Skeletal muscle satellite cell (primary cell): ENCODE data around the gene VSTM2B.

Experiments used
- H3K27me3 ChIP-seq: 2 replicates; pipeline ENCODE4 v1.7.0; 2013; ENCODE audit warnings: low read length; ENCODE audit not compliant: control insufficient read depth, insufficient read depth
- H3K36me3 ChIP-seq: 2 replicates; pipeline ENCODE4 v1.7.0; 2013; ENCODE audit warnings: mild to moderate bottlenecking, control low read depth, low read length; ENCODE audit not compliant: insufficient read depth
- H3K4me1 ChIP-seq: 2 replicates; pipeline ENCODE4 v1.7.0; 2013; ENCODE audit warnings: low read length; ENCODE audit not compliant: control insufficient read depth, insufficient read depth
- H3K4me2 ChIP-seq: 2 replicates; pipeline ENCODE4 v1.7.0; 2013; ENCODE audit warnings: mild to moderate bottlenecking, low read length
- H3K4me3 ChIP-seq: 2 replicates; pipeline ENCODE4 v1.7.0; 2013; ENCODE audit warnings: low read length
- H3K9ac ChIP-seq: 2 replicates; pipeline ENCODE4 v1.7.0; 2013; ENCODE audit warnings: mild to moderate bottlenecking, low read depth, low read length, moderate library complexity
- H3K9me3 ChIP-seq: replicated peaks from 2 replicates; pipeline ENCODE4 v1.7.0; 2013; ENCODE audit warnings: mild to moderate bottlenecking, control low read depth, low read length

The VSTM2B gene

DNA sequence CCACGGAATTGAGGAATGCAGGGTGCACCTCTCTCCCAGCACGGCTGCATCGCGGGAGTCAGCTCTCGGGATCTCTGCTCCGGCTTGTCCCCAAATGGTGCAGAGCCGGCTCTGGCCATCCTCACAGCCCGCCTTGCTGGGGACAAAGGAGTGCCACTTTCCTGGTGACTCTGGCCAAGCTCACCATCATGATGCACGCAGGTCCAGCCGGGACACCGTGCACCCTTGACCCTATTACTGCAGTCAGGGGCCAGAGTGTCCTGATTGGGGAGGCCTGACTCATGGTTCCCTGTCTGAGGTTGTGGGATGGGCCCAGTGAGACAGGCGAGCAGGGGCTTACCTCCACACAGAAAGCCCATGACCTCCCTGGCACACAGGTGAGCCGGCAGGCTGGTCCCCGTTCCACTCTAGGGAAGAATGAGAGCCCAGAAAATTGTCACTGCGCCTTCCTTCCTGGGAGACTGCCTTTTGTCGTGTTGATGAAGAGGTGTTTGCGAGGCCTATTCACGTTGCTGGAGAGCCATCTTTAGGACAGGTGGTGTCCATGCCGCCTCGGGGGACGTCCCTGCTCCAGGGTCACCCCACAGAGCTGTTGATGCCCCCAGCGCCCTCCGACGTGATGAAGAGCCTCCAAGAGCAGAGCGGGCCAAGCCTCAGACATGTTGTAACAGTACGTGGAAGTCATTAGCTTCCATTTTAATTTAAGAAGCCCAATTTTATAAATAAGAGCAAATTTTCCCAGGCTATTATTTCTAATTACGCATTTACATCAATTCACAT is 18.5 kb upstream of the VSTM2B start:
- H3K27me3 ChIP-seq, result no peaks in the 10 kb centered on the region
- no peak overlapping the region for H3K4me3 ChIP-seq
- H3K9me3 ChIP-seq, result no peaks in the 10 kb centered on the region
- H3K36me3 ChIP-seq, result no peaks in the 10 kb centered on the region
- no peak overlapping the region for H3K4me2 ChIP-seq
- H3K9ac ChIP-seq, result no peak overlapping the region
- no peaks in the 10 kb centered on the region for H3K4me1 ChIP-seq

DNA sequence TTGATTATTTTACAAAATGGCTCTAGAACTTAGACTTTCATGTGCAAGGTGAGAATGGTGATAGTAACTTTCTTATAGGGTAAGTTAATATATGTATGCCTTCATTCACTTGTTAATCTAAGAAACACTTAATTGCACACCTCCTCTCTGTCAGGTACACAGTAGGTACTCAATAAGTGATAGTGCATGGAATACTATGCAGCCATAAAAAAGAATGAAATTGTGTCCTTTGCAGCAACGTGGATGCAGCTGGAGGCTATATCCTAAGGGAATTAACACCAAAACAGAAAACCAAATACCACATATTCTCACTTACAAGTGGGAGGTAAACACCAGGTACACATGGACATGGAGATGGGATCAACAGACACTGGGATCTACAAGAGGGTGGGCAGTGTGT is 17.6 kb upstream of the VSTM2B start:
- Histone ChIP-seq H3K4me3 (no peak overlapping the region), H3K9ac (no peak overlapping the region), H3K9me3 (no peaks in the 10 kb centered on the region), H3K36me3 (no peaks in the 10 kb centered on the region), H3K27me3 (no peaks in the 10 kb centered on the region), H3K4me2 (no peak overlapping the region), H3K4me1 (no peaks in the 10 kb centered on the region)

DNA sequence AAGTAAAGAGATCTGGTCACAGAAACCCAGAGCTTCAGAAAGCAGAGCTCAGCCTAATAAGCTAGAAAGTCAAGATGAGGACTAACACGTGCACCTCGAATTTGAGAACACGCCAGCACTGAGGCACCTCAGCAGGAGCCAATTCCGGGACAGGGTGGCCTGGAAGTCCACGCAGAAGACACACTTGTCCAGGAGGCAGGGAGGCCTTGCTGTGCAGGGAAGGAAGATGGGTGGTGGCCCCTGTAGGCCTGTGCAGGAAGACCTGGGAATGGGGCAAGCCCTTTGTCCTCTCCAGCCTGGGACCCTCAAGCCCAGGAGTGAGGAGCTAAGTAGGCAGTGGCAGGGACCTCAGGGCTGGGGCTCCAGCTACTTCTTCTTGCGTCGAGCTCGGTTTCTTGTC is 16.3 kb upstream of the VSTM2B start:
- H3K9ac ChIP-seq, result no peak overlapping the region
- H3K36me3 ChIP-seq, result no peaks in the 10 kb centered on the region
- H3K4me3 ChIP-seq, result no peak overlapping the region
- H3K27me3 ChIP-seq, result no peaks in the 10 kb centered on the region
- H3K4me1 ChIP-seq, result no peaks in the 10 kb centered on the region
- no peaks in the 10 kb centered on the region for H3K9me3 ChIP-seq
- H3K4me2 ChIP-seq, result no peak overlapping the region

DNA sequence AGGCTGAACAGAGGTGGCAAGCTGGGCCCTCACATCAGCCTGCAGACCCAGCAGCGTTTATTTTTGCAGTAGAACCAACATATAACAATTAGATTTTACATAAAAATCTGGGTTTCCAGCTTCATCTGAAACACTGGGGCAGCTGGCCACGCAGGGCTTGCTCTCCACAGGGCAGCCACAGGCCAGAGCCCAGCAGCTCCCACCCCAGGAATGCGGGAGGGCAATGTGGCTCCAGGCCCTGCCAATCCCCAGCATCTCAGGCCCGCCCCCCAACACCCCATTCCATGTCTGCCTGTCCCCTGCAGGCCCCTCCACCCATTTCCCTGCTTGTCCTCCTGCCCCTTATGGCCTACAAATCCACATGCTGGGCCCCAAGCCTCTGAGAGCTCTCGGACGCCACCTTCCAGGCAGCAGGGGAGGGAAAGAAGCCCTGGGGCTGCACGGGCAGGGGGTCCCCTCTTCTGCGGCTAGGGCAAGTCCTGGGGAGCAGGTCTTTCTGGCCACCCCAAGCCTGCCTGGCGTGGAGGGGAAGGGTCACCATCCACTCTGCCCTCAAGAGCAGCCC is 15.0 kb upstream of the VSTM2B start:
- Histone ChIP-seq H3K4me1 (no peaks in the 10 kb centered on the region), H3K9me3 (no peaks in the 10 kb centered on the region), H3K36me3 (no peaks in the 10 kb centered on the region), H3K4me3 (no peak overlapping the region), H3K27me3 (no peaks in the 10 kb centered on the region), H3K9ac (no peak overlapping the region), H3K4me2 (no peak overlapping the region)

DNA sequence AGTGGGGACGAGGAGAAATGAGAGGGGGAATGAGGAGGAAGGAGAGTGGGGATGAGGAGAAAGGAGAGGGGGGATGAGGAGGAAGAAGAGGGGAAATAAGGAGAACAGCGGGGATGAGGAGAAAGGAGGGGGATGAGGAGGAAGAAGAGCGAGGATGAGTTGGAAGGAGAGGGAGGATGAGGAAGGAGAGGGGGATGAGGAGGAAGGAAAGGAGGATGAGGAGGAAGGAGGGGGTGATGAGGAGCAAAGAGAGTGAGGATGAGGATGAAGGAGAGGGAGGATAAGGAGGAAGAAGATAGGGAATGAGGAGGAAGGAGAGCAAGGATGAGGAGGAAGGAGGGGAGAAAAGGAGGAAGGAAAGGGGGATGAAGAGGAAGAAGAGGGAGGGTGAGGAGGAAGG is 14.0 kb upstream of the VSTM2B start:
- Histone ChIP-seq H3K4me1 (no peaks in the 10 kb centered on the region), H3K4me3 (no peak overlapping the region), H3K27me3 (no peaks in the 10 kb centered on the region), H3K4me2 (no peak overlapping the region), H3K36me3 (no peaks in the 10 kb centered on the region), H3K9me3 (no peaks in the 10 kb centered on the region), H3K9ac (no peak overlapping the region)

DNA sequence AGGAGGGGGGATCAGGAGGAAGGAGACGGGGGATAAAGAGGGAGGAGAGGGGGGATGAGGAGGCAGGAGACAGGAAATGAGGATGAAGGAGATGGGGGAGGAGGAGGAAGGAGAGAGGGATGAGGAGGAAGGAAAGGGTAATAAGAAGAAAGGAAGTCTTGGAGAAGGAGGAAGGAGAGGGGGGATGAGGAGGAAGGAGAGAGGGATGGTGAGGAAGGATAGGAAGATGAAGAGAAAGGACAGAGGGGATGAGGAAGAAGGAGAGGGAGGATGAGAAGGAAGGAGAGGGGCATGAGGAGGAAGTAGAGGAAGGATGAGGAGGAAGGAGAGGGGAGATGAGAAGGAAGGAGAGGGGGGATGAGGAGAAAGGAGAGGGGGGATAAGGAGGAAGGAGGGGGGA is 13.0 kb upstream of the VSTM2B start:
- H3K4me1 ChIP-seq, result no peaks in the 10 kb centered on the region
- no peak overlapping the region for H3K4me2 ChIP-seq
- H3K4me3 ChIP-seq, result no peak overlapping the region
- H3K9me3 ChIP-seq, result no peaks in the 10 kb centered on the region
- H3K9ac ChIP-seq, result no peak overlapping the region
- peaks cover 2% of the 10 kb centered on the region for H3K27me3 ChIP-seq
- H3K36me3 ChIP-seq, result no peaks in the 10 kb centered on the region

DNA sequence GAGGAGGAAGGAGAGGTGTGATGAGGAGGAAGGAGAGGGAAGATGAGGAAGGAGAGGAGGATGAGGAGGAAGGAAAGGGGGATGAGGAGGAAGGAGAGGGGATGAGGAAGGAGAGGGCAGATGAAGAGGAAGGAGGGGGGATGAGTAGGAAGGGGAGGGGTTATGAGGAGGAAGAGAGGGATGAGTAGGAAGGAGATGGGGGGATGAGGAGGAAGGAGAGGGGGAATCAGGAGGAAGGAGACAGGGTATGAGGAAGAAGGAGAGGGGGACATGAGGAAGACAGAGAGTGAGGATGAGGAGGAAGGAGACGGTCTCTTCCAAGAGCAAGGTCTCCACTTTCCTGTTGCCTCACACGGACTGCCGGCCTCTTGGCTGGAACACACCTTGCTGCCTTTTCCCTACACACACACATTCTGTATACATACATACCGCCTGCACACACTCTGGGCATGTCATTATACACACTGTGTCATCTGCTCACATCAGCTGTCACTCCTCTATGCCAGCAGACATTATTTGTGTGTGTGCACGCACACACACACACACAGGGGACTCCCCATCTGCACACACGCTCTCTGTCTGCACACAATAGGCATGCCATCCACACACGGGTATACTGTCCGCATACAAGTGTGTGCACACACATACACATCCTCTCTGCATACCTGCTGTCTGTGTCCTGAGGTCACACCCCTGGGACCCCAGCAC is 11.1 kb upstream of the VSTM2B start:
- no peak overlapping the region for H3K9ac ChIP-seq
- H3K9me3 ChIP-seq, result no peaks in the 10 kb centered on the region
- peaks cover 6% of the 10 kb centered on the region for H3K27me3 ChIP-seq
- H3K4me3 ChIP-seq, result no peak overlapping the region
- no peak overlapping the region for H3K4me2 ChIP-seq
- H3K36me3 ChIP-seq, result no peaks in the 10 kb centered on the region
- no peaks in the 10 kb centered on the region for H3K4me1 ChIP-seq

DNA sequence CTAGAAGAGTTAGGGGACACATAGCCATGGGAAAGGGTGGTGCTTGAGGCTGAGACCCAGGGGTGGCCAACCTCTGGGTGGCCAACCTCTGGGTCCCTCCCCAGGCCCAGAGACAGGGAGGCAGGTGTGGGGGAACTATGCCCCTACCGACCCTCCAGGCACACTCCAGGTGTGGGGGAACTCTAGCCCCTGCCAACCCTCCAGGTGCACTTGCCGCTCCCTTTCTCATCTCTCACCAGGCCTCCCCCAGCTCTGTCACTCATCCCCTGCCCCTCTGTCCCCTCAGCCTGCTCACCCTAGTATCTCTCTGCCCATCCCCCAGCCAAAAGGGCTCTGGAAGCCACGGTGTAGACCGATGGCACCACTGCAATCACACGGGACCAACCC is 10.6 kb upstream of the VSTM2B start:
- H3K36me3 ChIP-seq, result no peaks in the 10 kb centered on the region
- H3K4me2 ChIP-seq, result no peak overlapping the region
- peaks cover 6% of the 10 kb centered on the region for H3K27me3 ChIP-seq
- no peak overlapping the region for H3K4me3 ChIP-seq
- H3K4me1 ChIP-seq, result no peaks in the 10 kb centered on the region
- H3K9me3 ChIP-seq, result no peaks in the 10 kb centered on the region
- no peak overlapping the region for H3K9ac ChIP-seq

DNA sequence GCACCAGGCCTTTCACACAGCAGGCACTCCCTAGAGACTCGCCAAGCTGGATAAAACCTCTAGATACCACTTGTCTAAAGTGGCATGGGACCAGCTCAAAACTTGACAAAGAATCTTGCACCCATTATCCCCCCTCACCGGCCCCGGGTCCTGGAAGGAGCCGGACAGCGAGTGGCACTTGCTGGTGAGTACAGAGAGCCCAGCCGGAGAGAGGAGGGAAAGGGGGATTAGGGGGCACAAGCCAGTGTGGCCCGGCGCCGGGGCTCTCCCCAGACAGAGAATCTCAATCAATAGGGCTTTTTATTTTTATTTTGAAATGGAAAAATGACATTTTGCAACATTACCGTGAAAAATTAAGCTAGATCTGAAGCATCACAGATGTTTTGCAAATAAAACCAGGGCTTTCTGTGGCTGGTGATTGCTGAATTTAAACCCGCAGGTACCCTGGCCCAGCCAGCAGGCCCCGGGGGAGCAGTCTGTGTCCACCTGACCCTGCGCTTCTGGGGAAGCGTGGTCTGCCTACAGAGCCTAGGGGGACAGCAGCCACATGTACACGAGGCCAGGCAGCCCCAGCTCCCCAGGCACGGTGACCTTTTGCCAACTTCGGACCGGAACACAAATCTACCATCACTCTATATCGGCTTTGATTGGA is 10.0 kb upstream of the VSTM2B start:
- H3K36me3 ChIP-seq, result no peaks in the 10 kb centered on the region
- peaks cover 6% of the 10 kb centered on the region for H3K27me3 ChIP-seq
- H3K4me2 ChIP-seq, result no peak overlapping the region
- no peaks in the 10 kb centered on the region for H3K9me3 ChIP-seq
- no peaks in the 10 kb centered on the region for H3K4me1 ChIP-seq
- no peak overlapping the region for H3K9ac ChIP-seq
- H3K4me3 ChIP-seq, result no peak overlapping the region

DNA sequence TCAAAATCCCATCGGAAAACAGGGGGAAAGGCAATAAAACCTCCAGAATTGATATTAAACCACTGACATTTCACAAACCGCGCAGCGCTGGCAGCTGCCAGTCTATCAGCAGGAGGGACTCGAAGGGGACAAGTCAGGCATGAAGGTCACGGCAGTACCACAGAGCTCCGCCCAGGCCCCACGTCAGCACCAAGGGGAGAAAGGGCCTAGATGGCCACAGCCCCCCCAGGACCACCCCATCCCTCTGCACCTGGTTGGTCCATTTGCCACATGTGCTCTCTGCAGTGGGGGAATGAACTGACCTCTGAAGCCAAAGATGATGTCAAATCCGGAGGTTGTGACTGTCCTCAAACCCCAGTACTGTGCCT is 9.5 kb upstream of the VSTM2B start:
- no peaks in the 10 kb centered on the region for H3K9me3 ChIP-seq
- H3K4me3 ChIP-seq, result no peak overlapping the region
- H3K27me3 ChIP-seq, result peaks cover 7% of the 10 kb centered on the region
- no peaks in the 10 kb centered on the region for H3K36me3 ChIP-seq
- H3K4me2 ChIP-seq, result no peak overlapping the region
- H3K9ac ChIP-seq, result no peak overlapping the region
- no peaks in the 10 kb centered on the region for H3K4me1 ChIP-seq

DNA sequence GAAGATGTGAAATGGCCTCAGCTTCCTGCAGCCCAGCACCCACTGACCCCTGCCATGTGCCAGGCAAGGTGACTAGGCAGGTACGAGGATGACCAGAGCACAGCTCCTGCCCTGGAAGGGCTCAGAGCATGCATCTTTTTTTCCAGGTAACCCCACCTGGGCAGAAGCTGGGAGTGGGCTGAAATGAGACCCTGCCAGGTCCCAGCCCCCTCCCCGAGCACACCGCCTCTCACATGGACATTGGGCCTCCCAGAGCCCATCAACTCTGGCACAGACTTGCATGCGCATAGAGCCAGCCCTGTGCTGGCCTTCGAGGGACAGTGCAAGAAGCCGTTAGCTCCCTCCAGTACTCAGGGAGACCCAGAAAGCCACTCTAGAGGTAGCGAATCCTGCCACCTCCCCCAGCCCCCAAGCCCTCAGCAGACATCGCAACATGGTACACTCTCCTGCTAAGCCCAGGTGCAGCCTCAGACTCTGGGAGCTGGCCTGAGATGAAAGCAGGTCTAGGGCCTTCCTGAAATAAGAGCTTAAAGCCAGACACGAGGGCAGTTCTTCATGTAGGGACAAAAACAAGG is 8.9 kb upstream of the VSTM2B start:
- Histone ChIP-seq H3K27me3 (peaks cover 13% of the 10 kb centered on the region), H3K36me3 (no peaks in the 10 kb centered on the region), H3K4me2 (no peak overlapping the region), H3K4me1 (no peaks in the 10 kb centered on the region), H3K9me3 (no peaks in the 10 kb centered on the region), H3K4me3 (no peak overlapping the region), H3K9ac (no peak overlapping the region)
